OCI-LY1 (cell line): Measurements from ENCODE around the gene SLC36A2.

Experiments used
- H2AFZ ChIP-seq: fragments of 200-600 bp; sonication (generic), shearing (Covaris generic); 2 replicates; pipeline ENCODE4 v1.6.0; 2014; ENCODE audit warnings: antibody characterized with exemption, mild to moderate bottlenecking, low read length
- H3F3A ChIP-seq: fragments of 200-600 bp; sonication (generic), shearing (Covaris generic); 2 replicates; pipeline ENCODE4 v1.6.0; 2014; ENCODE audit warnings: mild to moderate bottlenecking, antibody characterized with exemption, low read length, moderate library complexity; ENCODE audit not compliant: insufficient read depth
- H3K27ac ChIP-seq: fragments of 200-600 bp; sonication (generic); 2 replicates; pipeline ENCODE4 v1.5.1; 2014; ENCODE audit warnings: low read length, mixed run types, mild to moderate bottlenecking, low read depth; ENCODE audit not compliant: poor library complexity, severe bottlenecking
- H3K27me3 ChIP-seq: fragments of 200-600 bp; sonication (generic); 2 replicates; pipeline ENCODE4 v1.6.0; 2014; ENCODE audit warnings: antibody characterized with exemption, mild to moderate bottlenecking, low read length, moderate library complexity; ENCODE audit not compliant: insufficient read depth
- H3K36me3 ChIP-seq: fragments of 200-600 bp; sonication (generic); 2 replicates; pipeline ENCODE4 v1.6.1; 2014; ENCODE audit warnings: mild to moderate bottlenecking, antibody characterized with exemption, low read length, moderate library complexity, mixed read lengths; ENCODE audit not compliant: insufficient read depth
- H3K4me1 ChIP-seq: fragments of 200-600 bp; sonication (generic); 2 replicates; pipeline ENCODE4 v1.5.1; 2014; ENCODE audit warnings: mild to moderate bottlenecking, low read length, moderate library complexity; ENCODE audit not compliant: insufficient read depth, severe bottlenecking
- H3K4me2 ChIP-seq: fragments of 200-600 bp; sonication (generic), shearing (Covaris generic); 2 replicates; pipeline ENCODE4 v1.6.1; 2014; ENCODE audit warnings: low read length
- H3K4me3 ChIP-seq: fragments of 200-600 bp; sonication (generic); 2 replicates; pipeline ENCODE4 v1.5.1; 2014; ENCODE audit warnings: low read length, low read depth, mild to moderate bottlenecking, mixed read lengths; ENCODE audit not compliant: poor library complexity, severe bottlenecking
- H3K79me2 ChIP-seq: fragments of 200-600 bp; shearing (Covaris generic); 2 replicates; pipeline ENCODE4 v1.6.1; 2016; ENCODE audit warnings: mixed run types, low read length, mixed read lengths; ENCODE audit not compliant: insufficient read depth
- H3K9ac ChIP-seq: fragments of 200-600 bp; sonication (generic), shearing (Covaris generic); 2 replicates; pipeline ENCODE4 v1.6.1; 2014; ENCODE audit warnings: mild to moderate bottlenecking, low read length, mixed read lengths
- H3K9me2 ChIP-seq: fragments of 200-600 bp; sonication (generic), shearing (Covaris generic); 2 replicates; pipeline ENCODE4 v1.6.1; 2014; ENCODE audit warnings: low read depth, mild to moderate bottlenecking, low read length, mixed read lengths
- H3K9me3 ChIP-seq: fragments of 200-600 bp; shearing (Covaris generic); 2 replicates; pipeline ENCODE4 v1.6.1; 2014; ENCODE audit warnings: low read length, mixed read lengths
- H4K20me1 ChIP-seq: fragments of 200-600 bp; sonication (generic), shearing (Covaris generic); 2 replicates; pipeline ENCODE4 v1.6.0; 2016; ENCODE audit warnings: mild to moderate bottlenecking, low read length; ENCODE audit not compliant: insufficient read depth
- EZH2 ChIP-seq: fragments of 200-600 bp; sonication (generic), shearing (Covaris generic); IDR thresholded peaks from 2 replicates; pipeline ENCODE4 v1.8.0; 2017; ENCODE audit warnings: borderline replicate concordance, mixed run types, mild to moderate bottlenecking, antibody characterized with exemption, low read length, moderate library complexity, mixed read lengths
- TF ChIP-seq, protein P1 (sequence below): fragments of 200-600 bp; sonication (generic), shearing (Covaris generic); IDR thresholded peaks from 2 replicates; pipeline ENCODE4 v1.5.1; 2017; ENCODE audit warnings: mild to moderate bottlenecking, antibody characterized with exemption, low read length, moderate library complexity, mixed read lengths

Gene SLC36A2

DNA sequence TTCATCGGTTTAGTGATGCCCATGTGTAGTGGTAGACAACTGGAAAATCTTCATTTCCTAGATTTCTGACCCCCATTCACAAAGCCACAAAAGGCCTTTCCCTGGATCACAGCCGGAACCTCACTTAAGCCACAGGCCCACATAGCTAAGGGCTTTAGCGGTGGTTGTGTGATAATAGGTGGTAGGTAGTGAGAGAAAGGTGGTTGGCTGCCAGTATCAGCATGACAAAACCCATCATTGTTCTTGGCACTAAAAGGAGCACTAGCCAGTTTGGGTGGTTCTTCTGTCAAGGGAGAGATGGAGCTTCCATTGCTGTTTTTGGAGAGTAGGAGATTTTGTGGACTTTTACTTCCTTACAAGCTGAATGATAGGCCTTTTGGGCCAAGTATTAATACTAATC, 9.7 kb upstream of the SLC36A2 start:
- Histone ChIP-seq H3K9me3 (no peaks in the 10 kb centered on the region), H3K4me3 (no peak overlapping the region), H3K79me2 (no peaks in the 10 kb centered on the region), H3K4me2 (no peak overlapping the region), H3F3A (no peaks in the 10 kb centered on the region), H3K9ac (no peak overlapping the region), H3K27ac (no peak overlapping the region), H3K36me3 (no peaks in the 10 kb centered on the region), H3K27me3 (no peaks in the 10 kb centered on the region), H3K4me1 (no peaks in the 10 kb centered on the region), H3K9me2 (no peaks in the 10 kb centered on the region), H4K20me1 (no peaks in the 10 kb centered on the region), H2AFZ (no peak overlapping the region)
- TF ChIP-seq, protein P1, sequence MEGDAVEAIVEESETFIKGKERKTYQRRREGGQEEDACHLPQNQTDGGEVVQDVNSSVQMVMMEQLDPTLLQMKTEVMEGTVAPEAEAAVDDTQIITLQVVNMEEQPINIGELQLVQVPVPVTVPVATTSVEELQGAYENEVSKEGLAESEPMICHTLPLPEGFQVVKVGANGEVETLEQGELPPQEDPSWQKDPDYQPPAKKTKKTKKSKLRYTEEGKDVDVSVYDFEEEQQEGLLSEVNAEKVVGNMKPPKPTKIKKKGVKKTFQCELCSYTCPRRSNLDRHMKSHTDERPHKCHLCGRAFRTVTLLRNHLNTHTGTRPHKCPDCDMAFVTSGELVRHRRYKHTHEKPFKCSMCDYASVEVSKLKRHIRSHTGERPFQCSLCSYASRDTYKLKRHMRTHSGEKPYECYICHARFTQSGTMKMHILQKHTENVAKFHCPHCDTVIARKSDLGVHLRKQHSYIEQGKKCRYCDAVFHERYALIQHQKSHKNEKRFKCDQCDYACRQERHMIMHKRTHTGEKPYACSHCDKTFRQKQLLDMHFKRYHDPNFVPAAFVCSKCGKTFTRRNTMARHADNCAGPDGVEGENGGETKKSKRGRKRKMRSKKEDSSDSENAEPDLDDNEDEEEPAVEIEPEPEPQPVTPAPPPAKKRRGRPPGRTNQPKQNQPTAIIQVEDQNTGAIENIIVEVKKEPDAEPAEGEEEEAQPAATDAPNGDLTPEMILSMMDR = no peak
- TF ChIP-seq EZH2 = no peak

DNA sequence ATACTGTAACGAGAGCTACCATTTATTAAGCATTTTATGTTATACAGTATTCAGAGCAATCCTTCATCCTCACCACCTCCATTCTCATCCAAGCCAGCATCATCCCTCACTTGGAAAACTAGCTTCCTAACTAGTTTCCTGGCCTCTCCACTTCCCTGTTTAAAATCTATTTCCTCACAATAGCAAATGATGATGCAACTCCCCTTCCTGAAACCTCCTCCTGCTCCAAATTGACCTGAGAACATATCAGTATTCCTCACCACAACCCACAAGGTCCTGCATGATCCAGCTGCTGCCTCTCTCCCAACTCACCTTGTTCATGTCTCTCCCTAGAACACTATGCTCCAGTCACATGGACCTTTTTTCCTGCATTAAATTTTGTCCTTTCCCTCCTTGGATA, 4.3 kb upstream of the SLC36A2 start:
- TF ChIP-seq EZH2 = no peak
- TF ChIP-seq, protein P1 = no peak

DNA sequence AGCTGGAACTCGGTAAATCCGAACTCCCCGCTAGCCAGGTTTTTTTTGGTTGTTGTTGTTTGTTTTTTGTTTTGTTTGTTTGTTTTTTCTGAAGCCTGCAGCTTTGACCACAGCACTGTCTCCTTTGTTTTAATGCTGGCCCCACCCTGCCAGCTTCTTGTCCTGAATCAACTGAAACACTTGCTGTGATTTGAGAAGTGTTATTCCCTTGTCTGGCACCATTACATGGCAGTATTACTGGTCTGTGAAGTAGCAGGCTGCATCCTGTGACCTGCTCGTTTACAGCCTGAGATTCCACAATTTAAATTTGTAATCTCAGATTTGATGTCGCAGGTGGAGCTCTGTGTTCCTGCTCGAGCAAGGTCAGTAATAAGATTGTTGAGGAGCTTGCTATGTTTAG, 1.4 kb upstream of the SLC36A2 start:
- Histone ChIP-seq H3K4me2 (no peak overlapping the region), H3K27ac (no peak overlapping the region), H3K9me3 (no peaks in the 10 kb centered on the region), H4K20me1 (no peaks in the 10 kb centered on the region), H3K9me2 (no peaks in the 10 kb centered on the region), H3K9ac (no peak overlapping the region), H3K36me3 (no peaks in the 10 kb centered on the region), H3K4me1 (no peaks in the 10 kb centered on the region), H3K4me3 (no peak overlapping the region), H3K27me3 (peaks cover 5% of the 10 kb centered on the region; the same call in 1 of the 2 replicates), H3K79me2 (no peaks in the 10 kb centered on the region), H3F3A (no peaks in the 10 kb centered on the region), H2AFZ (no peak overlapping the region)
- TF ChIP-seq EZH2 = no peak
- TF ChIP-seq, protein P1 = no peak

More for the DNA sequence above, 4.3 kb upstream of the SLC36A2 start:
- Histone ChIP-seq H3K27me3 (no peaks in the 10 kb centered on the region), H3K9me3 (no peaks in the 10 kb centered on the region), H3K9me2 (no peaks in the 10 kb centered on the region), H2AFZ (no peak overlapping the region), H3K36me3 (no peaks in the 10 kb centered on the region), H4K20me1 (no peaks in the 10 kb centered on the region), H3F3A (no peaks in the 10 kb centered on the region), H3K9ac (no peak overlapping the region), H3K79me2 (no peaks in the 10 kb centered on the region), H3K27ac (no peak overlapping the region), H3K4me3 (no peak overlapping the region), H3K4me2 (no peak overlapping the region), H3K4me1 (no peaks in the 10 kb centered on the region)
